ENCODE data around the gene SMIM12. TPM values are rescaled to one million over a fixed set of nuclear protein-coding genes. Genes with fewer than 3 reads are reported as not detected.
"Not testable (repeated sequence)": the region's sequence is repeated elsewhere in the genome, so short reads cannot be mapped to it uniquely, and the experiment has no call there.

The SMIM12 gene
- total RNA-seq, 1 experiment from 2014 or later = 19.2 TPM

GRCh38 chr1:34845131-34845901 is 14.2 kb downstream of the SMIM12 start:
- DNase-seq (ENCODE audit: extremely low read depth, low read depth) = no peak

GRCh38 chr1:34844252-34844634 is 15.3 kb downstream of the SMIM12 start:
- no peak for DNase-seq (ENCODE audit: extremely low read depth, low read depth)

GRCh38 chr1:34843392-34844251 is 15.9 kb downstream of the SMIM12 start:
- no peak for DNase-seq (ENCODE audit: extremely low read depth, low read depth)

- no peak for DNase-seq (ENCODE audit: extremely low read depth, low read depth)
These were observed 16.6 kb downstream of the SMIM12 start for GRCh38 chr1:34842952-34843371.

GRCh38 chr1:34842073-34842472 is 17.5 kb downstream of the SMIM12 start:
- no peak for DNase-seq (ENCODE audit: extremely low read depth, low read depth)

GRCh38 chr1:34840426-34840825 is 19.1 kb downstream of the SMIM12 start:
- no peak for DNase-seq (ENCODE audit: extremely low read depth, low read depth)

- no peak for DNase-seq (ENCODE audit: extremely low read depth, low read depth)
These were observed 19.8 kb downstream of the SMIM12 start for GRCh38 chr1:34839526-34840305.

GRCh38 chr1:34833711-34834110 is 25.8 kb downstream of the SMIM12 start:
- no peak for DNase-seq (ENCODE audit: extremely low read depth, low read depth)

GRCh38 chr1:34831721-34832246 is 27.8 kb downstream of the SMIM12 start:
- DNase-seq (ENCODE audit: extremely low read depth, low read depth) = no peak

GRCh38 chr1:34829250-34829649 is 30.3 kb downstream of the SMIM12 start:
- no peak for DNase-seq (ENCODE audit: extremely low read depth, low read depth)

GRCh38 chr1:34828611-34829010 is 30.9 kb downstream of the SMIM12 start:
- no peak for DNase-seq (ENCODE audit: extremely low read depth, low read depth)

GRCh38 chr1:34827341-34827941 is 32.1 kb downstream of the SMIM12 start:
- DNase-seq (ENCODE audit: extremely low read depth, low read depth) = no peak

GRCh38 chr1:34825455-34826091 is 34.0 kb downstream of the SMIM12 start:
- no peak for DNase-seq (ENCODE audit: extremely low read depth, low read depth)

GRCh38 chr1:34824817-34825454 is 34.6 kb downstream of the SMIM12 start:
- DNase-seq (ENCODE audit: extremely low read depth, low read depth) = no peak

GRCh38 chr1:34822202-34822601 is 37.3 kb downstream of the SMIM12 start:
- DNase-seq (ENCODE audit: extremely low read depth, low read depth) = no peak

- DNase-seq (ENCODE audit: extremely low read depth, low read depth) = not testable (repeated sequence)
These were observed 40.7 kb downstream of the SMIM12 start for GRCh38 chr1:34818862-34819261.

- DNase-seq (ENCODE audit: extremely low read depth, low read depth) = no peak
These were observed 42.8 kb downstream of the SMIM12 start for GRCh38 chr1:34816778-34817177.

GRCh38 chr1:34816332-34816731 is 43.2 kb downstream of the SMIM12 start:
- DNase-seq (ENCODE audit: extremely low read depth, low read depth) = no peak

- DNase-seq (ENCODE audit: extremely low read depth, low read depth) = not testable (repeated sequence)
These were observed 48.8 kb downstream of the SMIM12 start for GRCh38 chr1:34810781-34811180.
